Body of pancreas (tissue), 4 donors: Measurements from ENCODE around the gene DEF6.

ENCODE experiments used
- POLR2A ChIP-seq, 3 donors: fragments of 450-650 bp; IDR thresholded peaks; one replicate each; pipeline ENCODE4 v1.6.1; 2016; ENCODE audit warnings: antibody characterized with exemption in 3 of 3, mild to moderate bottlenecking in 2 of 3
- TF ChIP-seq, protein P1 (sequence below), 7 experiments: fragments of 450-650 bp in 4 of 7; fragments of 200-600 bp in 3 of 7; sonication (generic) in 3 of 7; IDR thresholded peaks; one replicate each; pipeline ENCODE4 v1.5.1; 2016 to 2019; ENCODE audit warnings: antibody characterized with exemption in 7 of 7

DNA sequence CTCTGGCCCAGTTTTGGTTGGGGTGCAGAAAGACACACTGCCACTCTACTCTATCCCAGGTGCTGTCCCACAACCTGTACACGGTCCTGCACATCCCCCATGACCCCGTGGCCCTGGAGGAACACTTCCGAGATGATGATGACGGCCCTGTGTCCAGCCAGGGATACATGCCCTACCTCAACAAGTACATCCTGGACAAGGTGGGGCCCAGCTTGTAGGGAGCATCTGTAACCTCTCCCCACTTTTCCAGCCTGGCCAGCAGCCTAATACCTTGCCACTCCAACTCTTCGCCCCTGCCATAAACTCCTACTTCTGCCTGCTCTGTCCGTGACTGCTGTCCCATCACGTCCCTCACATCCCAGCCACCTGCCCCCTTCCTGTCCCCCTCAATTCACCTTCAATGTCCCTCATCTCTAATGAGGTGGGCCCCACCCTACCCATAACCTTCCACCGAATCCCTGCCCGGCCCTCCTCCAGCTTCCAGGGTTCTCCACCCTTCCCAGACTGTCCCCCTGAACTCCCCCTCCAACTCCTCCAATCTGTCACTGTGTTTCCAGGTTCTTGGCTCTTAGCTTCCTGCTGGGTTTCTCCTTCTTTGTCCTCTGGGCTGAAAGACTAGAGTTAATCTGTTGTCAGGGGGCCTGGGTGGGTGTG lies 12.1 kb downstream of the DEF6 start:
- TF ChIP-seq, protein P1, sequence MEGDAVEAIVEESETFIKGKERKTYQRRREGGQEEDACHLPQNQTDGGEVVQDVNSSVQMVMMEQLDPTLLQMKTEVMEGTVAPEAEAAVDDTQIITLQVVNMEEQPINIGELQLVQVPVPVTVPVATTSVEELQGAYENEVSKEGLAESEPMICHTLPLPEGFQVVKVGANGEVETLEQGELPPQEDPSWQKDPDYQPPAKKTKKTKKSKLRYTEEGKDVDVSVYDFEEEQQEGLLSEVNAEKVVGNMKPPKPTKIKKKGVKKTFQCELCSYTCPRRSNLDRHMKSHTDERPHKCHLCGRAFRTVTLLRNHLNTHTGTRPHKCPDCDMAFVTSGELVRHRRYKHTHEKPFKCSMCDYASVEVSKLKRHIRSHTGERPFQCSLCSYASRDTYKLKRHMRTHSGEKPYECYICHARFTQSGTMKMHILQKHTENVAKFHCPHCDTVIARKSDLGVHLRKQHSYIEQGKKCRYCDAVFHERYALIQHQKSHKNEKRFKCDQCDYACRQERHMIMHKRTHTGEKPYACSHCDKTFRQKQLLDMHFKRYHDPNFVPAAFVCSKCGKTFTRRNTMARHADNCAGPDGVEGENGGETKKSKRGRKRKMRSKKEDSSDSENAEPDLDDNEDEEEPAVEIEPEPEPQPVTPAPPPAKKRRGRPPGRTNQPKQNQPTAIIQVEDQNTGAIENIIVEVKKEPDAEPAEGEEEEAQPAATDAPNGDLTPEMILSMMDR (IDR thresholded peaks at IDR 0.05): no peak
- TF ChIP-seq POLR2A (IDR thresholded peaks at IDR 0.05): no peak
